Kidney (tissue), 14 donors: ENCODE results near the gene MYBPH. TPM values are rescaled to one million over a fixed set of nuclear protein-coding genes. Genes with fewer than 3 reads are reported as not detected.

Source experiments
- DNase-seq, 5 donors: peaks; one replicate each; pipeline ENCODE4 v3.0.0-alpha.2; 2013 to 2020
- FAIRE-seq: peaks from 2 replicates; lab custom pipeline; 2012; peaks lifted over from hg19 to GRCh38; lab: Jason Lieb, UNC
- H3K27ac ChIP-seq, 2 donors: one replicate each; pipeline ENCODE4 v1.7.0; 2013; ENCODE audit warnings: low read depth in 2 of 2, low read length in 2 of 2, inconsistent platforms in 1 of 2
- H3K27me3 ChIP-seq: one replicate; pipeline ENCODE4 v1.7.1; 2013; ENCODE audit warnings: low read length, inconsistent platforms; ENCODE audit not compliant: control insufficient read depth, insufficient read depth
- H3K36me3 ChIP-seq, 3 donors: one replicate each; pipeline versions ENCODE4 v1.7.0 to v1.7.1; 2013; ENCODE audit warnings: low read length in 3 of 3, control low read depth in 1 of 3, inconsistent platforms in 1 of 3; ENCODE audit not compliant: insufficient read depth in 3 of 3, control insufficient read depth in 2 of 3
- H3K4me1 ChIP-seq, 3 donors: one replicate each; pipeline versions ENCODE4 v1.7.0 to v1.7.1; 2013; ENCODE audit warnings: low read length in 3 of 3, inconsistent platforms in 1 of 3, low read depth in 1 of 3; ENCODE audit not compliant: control insufficient read depth in 2 of 3, insufficient read depth in 2 of 3
- H3K4me3 ChIP-seq, 3 donors: one replicate each; pipeline versions ENCODE4 v1.7.0 to v1.8.1; 2013; ENCODE audit warnings: low read length in 3 of 3, control low read depth in 1 of 3, inconsistent platforms in 1 of 3
- H3K9ac ChIP-seq, 3 donors: one replicate each; pipeline versions ENCODE4 v1.7.0 to v1.7.1; 2013; ENCODE audit warnings: low read length in 3 of 3, control low read depth in 1 of 3, inconsistent platforms in 1 of 3
- H3K9me3 ChIP-seq, 3 donors: one replicate each; pipeline versions ENCODE4 v1.7.0 to v1.7.1; 2013; ENCODE audit warnings: low read length in 3 of 3, control low read depth in 1 of 3, inconsistent platforms in 1 of 3; ENCODE audit not compliant: control insufficient read depth in 2 of 3, insufficient read depth in 1 of 3
- CTCF ChIP-seq: IDR thresholded peaks from 3 replicates; pipeline ENCODE4 v1.5.1; 2012; ENCODE audit warnings: mild to moderate bottlenecking, moderate library complexity, borderline replicate concordance; ENCODE audit not compliant: insufficient read depth; ENCODE audit errors: extremely low read depth
- intact Hi-C: fragments of 100-400 bp; cut with DNase I; formaldehyde crosslinking; loops from one replicate; pipeline ENCODE4 v1.11.1; 2022
- polyA plus RNA-seq: library from polyadenylated mRNA; stranded (reverse); fragments of 350-450 nt; fragmentation: Illumina TruSeq; extraction: RNeasy Lipid Tissue Mini Kit (QIAGEN cat#74804); gene quantifications from one replicate; pipeline ENCODE4 v1.2.3, GENCODE V29; 2014; ENCODE audit warnings: low read depth, low replicate concordance; ENCODE audit not compliant: insufficient read depth
- total RNA-seq: library from RNA; stranded (reverse); fragmentation: NEBNext Ultra II Directional; extraction: Animal tissue kit (Norgen Biotek cat#: 25700); gene quantifications from one replicate; pipeline ENCODE4 v1.2.1, GENCODE V29; 2021
- donor health status: control.
- donor health status: control.
- donor health status: control.
- donor health status: control.
- donor health status: control.
- donor health status: DM: yes; HTN: yes; CAD: no.
- donor health status: Normal renal cell carcinoma (clear cell type).

Gene MYBPH
- total and polyA plus RNA-seq, 2 donors from 2014 or later, result 2.3 TPM; not detected in 1

- intact Hi-C loops, result no loop called here
- Histone ChIP-seq H3K4me1 (no peaks in the 10 kb centered on the region), H3K27ac (no peak overlapping the region)
Measured at GRCh38 chr1:203137324-203137723, 38.3 kb downstream of the MYBPH start.

DNA sequence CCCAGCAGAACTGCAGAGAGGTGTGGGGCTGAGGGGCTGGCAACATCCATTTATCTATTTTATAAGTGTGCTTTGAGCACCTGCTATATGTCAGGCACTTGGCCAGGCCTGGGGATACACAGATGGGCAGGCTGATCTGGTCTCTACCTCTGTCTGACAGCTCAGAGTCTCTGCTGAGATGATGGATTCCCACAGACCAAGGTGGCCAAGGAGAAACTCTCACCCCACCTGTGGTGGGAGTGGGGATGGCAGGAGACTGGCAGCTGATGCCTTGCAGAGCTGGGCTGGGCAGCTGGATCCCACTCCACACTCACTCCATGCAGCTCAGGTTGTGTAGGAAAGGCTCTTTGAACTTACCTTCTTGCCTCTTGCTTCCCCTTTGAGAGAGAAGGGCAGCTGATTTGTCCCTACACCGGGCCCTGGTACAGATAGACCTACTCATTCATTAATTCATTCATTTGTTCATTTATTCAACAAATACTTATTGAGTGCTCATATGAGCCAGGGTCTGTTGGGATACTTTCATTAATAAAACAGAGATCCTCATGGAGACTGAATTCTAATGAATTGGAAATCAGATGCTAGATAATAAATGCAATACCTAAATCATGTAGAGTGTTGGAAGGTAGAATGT lies 39.1 kb downstream of the MYBPH start:
- Histone ChIP-seq H3K36me3 (no peaks in the 10 kb centered on the region), H3K9me3 (no peaks in the 10 kb centered on the region), H3K27ac (no peak overlapping the region), H3K27me3 (no peaks in the 10 kb centered on the region), H3K4me3 (no peak overlapping the region), H3K9ac (no peak overlapping the region), H3K4me1 (no peaks in the 10 kb centered on the region)
- no peak for TF ChIP-seq CTCF
- intact Hi-C loops, result no loop called here
- FAIRE-seq (no peak), DNase-seq (no peak)

More at GRCh38 chr1:203137324-203137723, 38.3 kb downstream of the MYBPH start:
- Histone ChIP-seq H3K9me3 (no peaks in the 10 kb centered on the region), H3K4me3 (no peak overlapping the region), H3K9ac (no peak overlapping the region), H3K27me3 (no peaks in the 10 kb centered on the region), H3K36me3 (no peaks in the 10 kb centered on the region)
- no peak for TF ChIP-seq CTCF
- DNase-seq (no peak), FAIRE-seq (no peak)

DNA sequence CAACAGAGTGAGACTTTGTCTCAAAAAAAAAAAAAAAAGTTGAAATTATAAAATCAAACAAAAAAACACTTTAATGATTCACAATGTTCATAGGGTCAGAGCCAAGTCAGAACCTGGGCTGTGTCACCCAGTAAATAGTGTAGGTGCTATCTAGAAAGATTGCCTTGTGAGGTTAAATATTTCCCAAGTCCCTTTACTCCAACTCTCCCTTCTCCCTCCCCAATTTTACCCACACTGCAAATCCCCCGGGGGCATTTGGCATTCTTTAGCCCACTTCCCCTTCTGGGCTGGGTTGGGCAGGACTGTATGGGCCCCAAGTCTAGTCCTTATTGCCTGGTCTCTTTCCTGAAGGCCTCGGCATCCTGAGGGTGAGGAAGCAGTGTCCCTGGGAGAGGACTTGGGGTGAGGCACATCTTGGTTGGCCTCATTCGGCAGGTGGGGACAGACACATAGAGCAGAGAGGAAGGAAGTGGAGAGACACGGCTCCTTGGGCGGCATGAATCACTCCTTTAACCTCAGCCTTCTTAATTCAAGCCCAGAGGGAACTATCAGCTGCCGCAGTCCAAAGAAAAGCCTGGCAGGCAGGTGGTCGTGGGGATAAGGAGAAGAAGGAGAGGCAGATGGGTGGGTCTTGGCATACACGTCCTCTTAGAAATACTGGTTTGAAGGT lies 39.9 kb downstream of the MYBPH start:
- H3K36me3 ChIP-seq, result no peaks in the 10 kb centered on the region
- no peaks in the 10 kb centered on the region for H3K27me3 ChIP-seq
- FAIRE-seq (no peak), DNase-seq (no peak)
- no peak overlapping the region for H3K9ac ChIP-seq
- no peak for TF ChIP-seq CTCF
- no peak overlapping the region for H3K4me3 ChIP-seq
- no peaks in the 10 kb centered on the region for H3K4me1 ChIP-seq
- no peaks in the 10 kb centered on the region for H3K9me3 ChIP-seq
- intact Hi-C loops, result no loop called here
- H3K27ac ChIP-seq, result no peak overlapping the region
